Sigmoid colon (tissue), 4 donors: ENCODE results near the gene NUDT9.

ENCODE experiments used
- CTCF ChIP-seq, 4 experiments: fragments of 450-650 bp in 3 of 4; fragments of 200-600 bp in 1 of 4; IDR thresholded peaks; one replicate each; pipeline ENCODE4 v1.5.1; 2016 to 2019; ENCODE audit warnings: antibody characterized with exemption in 4 of 4, mild to moderate bottlenecking in 3 of 4, moderate library complexity in 2 of 4
- EP300 ChIP-seq, 4 donors: sonication (generic); formaldehyde crosslinking; IDR thresholded peaks; one replicate each; pipeline ENCODE4 v1.6.1; 2017; ENCODE audit warnings: antibody characterized with exemption in 4 of 4
- POLR2A ChIP-seq, 2 donors: fragments of 450-650 bp; IDR thresholded peaks; one replicate each; pipeline ENCODE4 v1.6.1; 2016; ENCODE audit warnings: antibody characterized with exemption in 2 of 2, mild to moderate bottlenecking in 2 of 2, moderate library complexity in 2 of 2
- POLR2AphosphoS5 ChIP-seq, 4 donors: sonication (generic); formaldehyde crosslinking; IDR thresholded peaks; one replicate each; pipeline ENCODE4 v1.6.1; 2017; ENCODE audit warnings: antibody characterized with exemption in 4 of 4

- TF ChIP-seq POLR2A (IDR thresholded peaks at IDR 0.05) (no peak), CTCF (IDR thresholded peaks at IDR 0.05) (no peak), POLR2AphosphoS5 (IDR thresholded peaks at IDR 0.05) (no peak), EP300 (IDR thresholded peaks at IDR 0.05) (no peak)
Measured at GRCh38 chr4:87399148-87399547, 23.2 kb upstream of the NUDT9 start.
